D341Med (cell line): ENCODE data around the gene PCDHA4.
"Not testable (repeated sequence)": the region's sequence is repeated elsewhere in the genome, so short reads cannot be mapped to it uniquely, and the experiment has no call there.

Experiments used
- DNase-seq: peaks from one replicate; pipeline ENCODE4 v3.0.0; 2012; ENCODE audit warnings: low spot score

PCDHA4 gene

DNA sequence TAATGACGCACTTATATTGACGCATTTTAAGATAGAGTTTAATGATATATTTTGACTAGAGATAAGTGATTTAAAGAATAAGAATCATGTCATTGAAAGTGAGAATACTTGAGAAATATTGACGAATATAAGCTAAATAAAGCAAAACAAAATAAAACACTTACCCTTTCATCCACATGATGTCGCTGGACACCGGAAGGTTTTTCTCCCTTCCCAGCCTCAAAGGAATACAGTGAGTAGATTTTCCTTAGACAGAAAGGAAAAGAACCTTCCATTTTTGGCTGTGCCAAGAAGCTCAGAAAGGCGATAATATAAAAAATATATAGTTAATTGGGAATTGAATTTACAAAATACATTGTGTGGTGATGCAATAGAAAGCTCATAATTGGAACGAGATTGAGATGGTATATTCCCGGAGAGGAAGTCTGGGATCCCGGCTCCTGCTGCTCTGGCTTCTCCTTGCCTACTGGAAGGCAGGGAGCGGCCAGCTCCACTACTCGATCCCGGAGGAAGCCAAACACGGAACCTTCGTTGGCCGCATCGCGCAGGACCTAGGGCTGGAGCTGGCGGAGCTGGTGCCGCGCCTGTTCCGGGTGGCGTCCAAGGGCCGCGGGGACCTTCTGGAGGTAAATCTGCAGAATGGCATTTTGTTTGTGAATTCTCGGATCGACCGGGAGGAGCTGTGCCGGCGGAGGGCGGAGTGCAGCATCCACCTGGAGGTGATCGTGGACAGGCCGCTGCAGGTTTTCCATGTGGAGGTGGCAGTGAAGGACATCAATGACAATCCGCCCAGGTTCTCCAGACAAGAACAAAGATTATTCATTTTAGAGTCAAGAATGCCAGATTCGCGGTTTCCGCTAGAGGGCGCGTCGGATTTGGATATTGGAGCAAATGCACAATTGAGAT, 14.8 kb downstream of the PCDHA4 start, which contains the start of gene PCDHA5:
TSS of gene PCDHA5 (plus strand) at position 239 of the 906 bp plus-strand sequence.
- no peak for DNase-seq

- DNase-seq: no peak
Measured at GRCh38 chr5:140822281-140822629, 15.4 kb downstream of the PCDHA4 start.

DNA sequence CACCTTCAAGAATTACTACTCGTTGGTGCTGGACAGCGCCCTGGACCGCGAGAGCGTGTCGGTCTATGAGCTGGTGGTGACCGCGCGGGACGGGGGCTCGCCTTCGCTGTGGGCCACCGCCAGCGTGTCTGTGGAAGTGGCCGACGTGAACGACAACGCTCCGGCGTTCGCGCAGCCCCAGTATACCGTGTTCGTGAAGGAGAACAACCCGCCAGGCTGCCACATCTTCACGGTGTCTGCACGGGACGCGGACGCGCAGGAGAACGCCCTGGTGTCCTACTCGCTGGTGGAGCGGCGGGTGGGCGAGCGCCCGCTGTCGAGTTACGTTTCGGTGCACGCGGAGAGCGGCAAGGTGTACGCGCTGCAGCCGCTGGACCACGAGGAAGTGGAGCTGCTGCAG, 16.1 kb downstream of the PCDHA4 start:
- DNase-seq: not testable (repeated sequence)

DNA sequence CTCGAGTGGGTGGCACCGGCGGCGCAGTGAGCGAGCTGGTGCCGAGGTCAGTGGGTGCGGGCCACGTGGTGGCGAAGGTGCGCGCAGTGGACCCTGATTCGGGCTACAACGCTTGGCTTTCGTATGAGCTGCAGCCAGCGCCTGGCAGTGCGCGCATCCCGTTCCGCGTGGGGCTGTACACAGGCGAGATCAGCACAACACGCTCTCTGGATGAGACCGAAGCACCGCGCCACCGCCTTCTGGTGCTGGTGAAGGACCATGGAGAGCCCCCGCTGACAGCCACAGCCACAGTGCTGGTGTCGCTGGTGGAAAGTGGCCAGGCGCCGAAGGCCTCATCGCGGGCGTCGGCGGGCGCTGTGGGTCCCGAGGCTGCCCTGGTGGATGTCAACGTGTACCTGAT, 16.6 kb downstream of the PCDHA4 start:
- DNase-seq: no peak

- no peak for DNase-seq
Measured at GRCh38 chr5:140827704-140828361, 21.0 kb downstream of the PCDHA4 start, which contains the start of gene PCDHA6. TSS of gene PCDHA6 (plus strand) at chr5:140827960. CDS start at chr5:140828092, 132 bp downstream.

GRCh38 chr5:140828362-140828737, 21.5 kb downstream of the PCDHA4 start:
- DNase-seq: no peak

DNA sequence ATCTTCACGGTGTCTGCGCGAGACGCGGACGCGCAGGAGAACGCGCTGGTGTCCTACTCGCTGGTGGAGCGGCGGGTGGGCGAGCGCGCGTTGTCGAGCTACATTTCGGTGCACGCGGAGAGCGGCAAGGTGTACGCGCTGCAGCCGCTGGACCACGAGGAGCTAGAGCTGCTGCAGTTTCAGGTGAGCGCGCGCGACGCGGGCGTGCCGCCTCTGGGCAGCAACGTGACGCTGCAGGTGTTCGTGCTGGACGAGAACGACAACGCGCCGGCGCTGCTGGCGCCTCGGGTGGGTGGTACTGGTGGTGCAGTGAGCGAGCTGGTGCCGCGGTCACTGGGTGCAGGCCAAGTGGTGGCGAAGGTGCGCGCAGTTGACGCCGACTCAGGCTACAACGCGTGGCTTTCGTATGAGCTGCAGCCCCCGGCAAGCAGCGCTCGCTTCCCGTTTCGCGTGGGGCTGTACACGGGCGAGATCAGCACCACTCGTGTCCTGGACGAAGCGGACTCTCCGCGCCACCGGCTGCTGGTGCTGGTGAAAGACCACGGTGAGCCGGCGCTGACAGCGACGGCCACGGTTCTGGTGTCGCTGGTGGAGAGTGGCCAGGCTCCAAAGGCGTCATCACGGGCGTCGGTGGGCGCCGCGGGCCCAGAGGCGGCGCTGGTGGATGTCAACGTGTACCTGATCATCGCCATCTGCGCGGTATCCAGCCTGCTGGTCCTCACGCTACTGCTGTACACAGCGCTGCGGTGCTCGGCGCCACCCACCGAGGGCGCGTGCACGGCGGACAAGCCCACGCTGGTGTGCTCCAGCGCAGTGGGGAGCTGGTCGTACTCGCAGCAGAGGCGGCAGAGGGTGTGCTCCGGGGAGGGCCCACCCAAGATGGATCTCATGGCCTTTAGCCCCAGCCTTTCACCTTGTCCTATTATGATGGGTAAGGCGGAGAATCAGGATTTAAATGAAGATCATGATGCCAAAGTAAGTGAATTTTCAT, 22.9 kb downstream of the PCDHA4 start:
- DNase-seq: not testable (repeated sequence)

DNA sequence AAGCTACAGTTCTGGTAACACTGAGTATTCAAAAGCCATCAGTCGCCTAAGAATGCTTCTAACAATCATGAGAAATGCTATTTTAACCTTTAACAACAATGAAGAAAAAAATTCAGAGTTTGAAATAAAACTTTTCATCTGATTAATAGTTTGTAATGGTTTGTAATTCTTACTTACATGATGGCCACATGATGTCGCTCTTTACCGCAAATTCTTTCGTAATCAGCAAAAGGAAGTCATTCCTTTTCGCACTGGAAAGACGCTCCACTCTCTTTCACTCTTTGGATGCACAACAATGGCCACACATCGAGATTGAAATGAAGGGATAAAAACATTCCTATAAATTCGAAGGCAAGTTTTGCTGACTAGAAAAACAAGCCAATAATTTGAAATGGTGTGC, 27.1 kb downstream of the PCDHA4 start, which contains the start of gene PCDHA7:
TSS of gene PCDHA7 (plus strand) at position 277 of the 400 bp plus-strand sequence. CDS start at position 392, 115 bp downstream.
- DNase-seq: no peak

GRCh38 chr5:140834439-140835008, 27.7 kb downstream of the PCDHA4 start:
- not testable (repeated sequence) for DNase-seq

DNA sequence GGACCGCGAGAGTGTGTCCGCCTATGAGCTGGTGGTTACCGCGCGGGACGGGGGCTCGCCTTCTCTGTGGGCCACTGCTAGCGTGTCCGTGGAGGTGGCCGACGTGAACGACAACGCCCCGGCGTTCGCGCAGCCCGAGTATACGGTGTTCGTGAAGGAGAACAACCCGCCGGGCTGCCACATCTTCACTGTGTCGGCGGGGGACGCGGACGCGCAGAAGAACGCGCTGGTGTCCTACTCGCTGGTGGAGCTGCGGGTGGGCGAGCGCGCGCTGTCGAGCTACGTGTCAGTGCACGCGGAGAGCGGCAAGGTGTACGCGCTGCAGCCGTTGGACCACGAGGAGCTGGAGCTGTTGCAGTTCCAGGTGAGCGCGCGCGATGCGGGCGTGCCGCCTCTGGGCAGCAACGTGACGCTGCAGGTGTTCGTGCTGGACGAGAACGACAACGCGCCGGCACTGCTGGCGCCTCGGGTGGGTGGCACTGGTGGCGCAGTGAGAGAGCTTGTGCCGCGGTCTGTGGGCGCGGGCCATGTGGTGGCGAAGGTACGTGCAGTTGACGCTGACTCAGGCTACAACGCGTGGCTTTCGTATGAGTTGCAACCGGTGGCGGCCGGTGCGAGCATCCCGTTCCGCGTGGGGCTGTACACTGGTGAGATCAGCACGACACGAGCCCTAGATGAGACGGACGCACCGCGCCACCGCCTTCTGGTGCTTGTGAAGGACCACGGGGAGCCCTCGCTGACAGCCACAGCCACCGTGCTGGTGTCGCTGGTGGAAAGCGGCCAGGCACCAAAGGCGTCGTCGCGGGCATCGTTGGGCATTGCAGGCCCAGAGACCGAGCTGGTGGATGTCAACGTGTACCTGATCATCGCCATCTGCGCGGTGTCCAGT, 29.0 kb downstream of the PCDHA4 start:
- no peak for DNase-seq

DNA sequence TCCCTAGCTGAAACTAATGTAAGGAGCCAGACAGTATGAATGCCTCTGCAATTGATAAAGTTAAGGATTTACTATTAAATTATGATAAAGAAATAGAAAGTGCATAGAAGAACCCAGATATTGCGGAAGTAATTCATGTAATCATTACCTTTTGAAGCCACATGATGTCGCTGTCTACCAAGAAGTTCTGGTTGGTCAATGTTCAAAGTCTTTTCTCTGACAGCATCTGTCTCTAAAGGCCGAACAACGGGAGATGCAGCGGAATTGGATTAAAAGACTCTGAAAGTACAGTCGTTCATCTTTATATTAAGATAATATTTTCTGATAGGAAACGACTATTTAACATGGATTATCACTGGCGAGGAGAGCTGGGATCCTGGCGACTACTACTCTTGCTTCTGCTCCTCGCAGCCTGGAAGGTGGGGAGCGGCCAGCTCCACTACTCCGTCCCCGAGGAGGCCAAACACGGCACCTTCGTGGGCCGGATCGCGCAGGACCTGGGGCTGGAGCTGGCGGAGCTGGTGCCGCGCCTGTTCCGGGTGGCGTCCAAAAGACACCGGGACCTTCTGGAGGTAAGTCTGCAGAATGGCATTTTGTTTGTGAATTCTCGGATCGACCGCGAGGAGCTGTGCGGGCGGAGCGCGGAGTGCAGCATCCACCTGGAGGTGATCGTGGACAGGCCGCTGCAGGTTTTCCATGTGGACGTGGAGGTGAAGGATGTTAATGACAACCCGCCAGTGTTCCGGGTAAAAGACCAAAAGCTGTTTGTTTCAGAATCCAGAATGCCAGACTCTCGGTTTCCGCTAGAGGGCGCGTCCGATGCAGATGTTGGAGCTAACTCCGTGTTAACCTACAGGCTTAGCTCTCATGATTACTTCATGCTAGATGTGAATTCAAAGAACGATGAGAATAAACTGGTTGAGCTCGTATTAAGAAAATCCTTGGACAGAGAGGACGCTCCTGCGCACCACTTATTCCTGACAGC, 34.4 kb downstream of the PCDHA4 start, which contains the start of gene PCDHA8:
TSS of gene PCDHA8 (plus strand) at position 210 of the 985 bp plus-strand sequence. CDS start at position 345, 135 bp downstream.
- DNase-seq: no peak

GRCh38 chr5:140842798-140843733, 36.2 kb downstream of the PCDHA4 start:
- DNase-seq: no peak

GRCh38 chr5:140848139-140849102, 41.6 kb downstream of the PCDHA4 start, which contains the start of gene PCDHA9:
TSS of gene PCDHA9 (plus strand) at chr5:140848382. CDS start at chr5:140848496, 114 bp downstream.
- not testable (repeated sequence) for DNase-seq

DNA sequence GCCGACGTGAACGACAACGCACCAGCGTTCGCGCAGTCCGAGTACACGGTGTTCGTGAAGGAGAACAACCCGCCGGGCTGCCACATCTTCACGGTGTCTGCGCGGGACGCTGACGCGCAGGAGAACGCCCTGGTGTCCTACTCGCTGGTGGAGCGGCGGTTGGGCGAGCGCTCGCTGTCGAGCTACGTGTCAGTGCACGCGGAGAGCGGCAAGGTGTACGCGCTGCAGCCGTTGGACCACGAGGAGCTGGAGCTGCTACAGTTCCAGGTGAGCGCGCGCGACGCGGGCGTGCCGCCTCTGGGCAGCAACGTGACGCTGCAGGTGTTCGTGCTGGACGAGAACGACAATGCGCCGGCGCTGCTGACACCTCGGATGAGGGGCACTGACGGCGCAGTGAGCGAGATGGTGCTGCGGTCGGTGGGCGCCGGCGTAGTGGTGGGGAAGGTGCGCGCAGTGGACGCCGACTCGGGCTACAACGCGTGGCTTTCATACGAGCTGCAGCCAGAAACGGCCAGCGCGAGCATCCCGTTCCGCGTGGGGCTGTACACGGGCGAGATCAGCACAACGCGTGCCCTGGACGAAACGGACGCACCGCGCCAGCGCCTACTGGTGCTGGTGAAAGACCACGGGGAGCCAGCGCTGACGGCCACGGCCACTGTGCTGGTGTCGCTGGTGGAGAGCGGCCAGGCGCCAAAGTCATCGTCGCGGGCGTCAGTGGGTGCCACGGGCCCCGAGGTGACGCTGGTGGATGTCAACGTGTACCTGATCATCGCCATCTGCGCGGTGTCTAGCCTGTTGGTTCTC, 43.2 kb downstream of the PCDHA4 start:
- not testable (repeated sequence) for DNase-seq

DNA sequence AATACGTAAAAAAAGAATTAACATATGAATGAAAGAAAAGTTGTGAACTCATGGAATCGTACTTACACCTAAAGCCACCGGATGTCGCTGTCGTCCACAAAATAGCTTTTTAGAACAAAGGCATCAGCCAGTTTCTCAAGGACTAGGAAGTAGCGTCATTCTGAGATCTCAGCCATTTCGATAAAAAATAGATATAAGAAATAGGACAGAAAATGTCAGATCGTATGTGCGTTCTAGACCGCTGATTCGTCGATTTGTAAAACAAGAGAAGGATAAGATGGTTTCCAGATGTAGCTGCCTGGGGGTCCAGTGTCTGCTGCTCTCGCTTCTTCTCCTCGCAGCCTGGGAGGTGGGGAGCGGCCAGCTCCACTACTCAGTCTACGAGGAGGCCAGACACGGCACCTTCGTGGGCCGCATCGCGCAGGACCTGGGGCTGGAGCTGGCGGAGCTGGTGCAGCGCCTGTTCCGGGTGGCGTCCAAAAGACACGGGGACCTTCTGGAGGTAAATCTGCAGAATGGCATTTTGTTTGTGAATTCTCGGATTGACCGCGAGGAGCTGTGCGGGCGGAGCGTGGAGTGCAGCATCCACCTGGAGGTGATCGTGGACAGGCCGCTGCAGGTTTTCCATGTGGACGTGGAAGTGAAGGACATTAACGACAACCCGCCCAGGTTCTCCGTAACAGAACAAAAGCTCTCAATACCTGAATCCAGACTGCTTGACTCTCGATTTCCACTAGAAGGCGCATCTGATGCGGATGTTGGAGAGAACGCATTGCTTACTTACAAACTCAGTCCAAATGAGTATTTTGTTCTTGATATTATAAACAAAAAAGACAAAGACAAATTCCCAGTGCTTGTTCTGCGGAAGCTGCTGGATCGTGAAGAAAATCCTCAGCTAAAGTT, 49.2 kb downstream of the PCDHA4 start, which contains the start of gene PCDHA10:
TSS of gene PCDHA10 (plus strand) at position 126 of the 903 bp plus-strand sequence. CDS start at position 278, 152 bp downstream.
- no peak for DNase-seq
